HL-60 (cell line): ENCODE results near the gene KRTAP19-4.

ENCODE experiments used
- CTCF ChIP-seq: IDR thresholded peaks from one replicate; pipeline ENCODE4 v1.5.1; 2011; ENCODE audit warnings: low read length, control low read depth, inconsistent platforms; ENCODE audit not compliant: insufficient read depth
- GABPA ChIP-seq: IDR thresholded peaks from 2 replicates; pipeline ENCODE4 v1.6.1; 2012; ENCODE audit warnings: low read depth
- POLR2AphosphoS5 ChIP-seq: IDR thresholded peaks from 2 replicates; pipeline ENCODE4 v1.6.1; 2012; ENCODE audit warnings: low read depth
- SPI1 ChIP-seq: IDR thresholded peaks from 2 replicates; pipeline ENCODE4 v1.6.1; 2012; ENCODE audit warnings: low read depth, mild to moderate bottlenecking, borderline replicate concordance
- TF ChIP-seq, protein P1 (sequence below): IDR thresholded peaks from 2 replicates; pipeline ENCODE4 v1.6.1; 2012; ENCODE audit warnings: low read depth; ENCODE audit not compliant: insufficient replicate concordance

DNA sequence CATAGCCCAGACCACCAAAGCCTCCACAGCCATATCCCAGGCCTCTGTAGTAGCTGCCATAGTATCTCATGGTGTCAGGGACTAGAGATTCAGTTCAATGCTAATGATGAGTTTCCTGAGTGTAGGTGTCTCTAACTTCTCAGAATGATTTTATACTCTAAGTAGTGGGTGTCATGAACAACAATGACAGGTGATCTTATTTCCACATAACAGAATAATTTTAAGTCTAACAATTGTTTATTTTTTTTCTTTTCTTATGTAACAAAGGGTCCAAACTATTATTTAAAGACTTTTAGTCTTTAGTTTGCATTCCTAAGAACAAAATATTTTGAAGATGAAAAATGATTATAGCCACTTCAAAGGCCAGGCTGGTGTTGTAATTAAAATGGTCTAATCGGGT is 44.8 kb upstream of the KRTAP19-4 start, which contains the start of gene KRTAP19-6:
- TF ChIP-seq CTCF (no peak), POLR2AphosphoS5 (no peak), GABPA (no peak), SPI1 (no peak)
- TF ChIP-seq, protein P1, sequence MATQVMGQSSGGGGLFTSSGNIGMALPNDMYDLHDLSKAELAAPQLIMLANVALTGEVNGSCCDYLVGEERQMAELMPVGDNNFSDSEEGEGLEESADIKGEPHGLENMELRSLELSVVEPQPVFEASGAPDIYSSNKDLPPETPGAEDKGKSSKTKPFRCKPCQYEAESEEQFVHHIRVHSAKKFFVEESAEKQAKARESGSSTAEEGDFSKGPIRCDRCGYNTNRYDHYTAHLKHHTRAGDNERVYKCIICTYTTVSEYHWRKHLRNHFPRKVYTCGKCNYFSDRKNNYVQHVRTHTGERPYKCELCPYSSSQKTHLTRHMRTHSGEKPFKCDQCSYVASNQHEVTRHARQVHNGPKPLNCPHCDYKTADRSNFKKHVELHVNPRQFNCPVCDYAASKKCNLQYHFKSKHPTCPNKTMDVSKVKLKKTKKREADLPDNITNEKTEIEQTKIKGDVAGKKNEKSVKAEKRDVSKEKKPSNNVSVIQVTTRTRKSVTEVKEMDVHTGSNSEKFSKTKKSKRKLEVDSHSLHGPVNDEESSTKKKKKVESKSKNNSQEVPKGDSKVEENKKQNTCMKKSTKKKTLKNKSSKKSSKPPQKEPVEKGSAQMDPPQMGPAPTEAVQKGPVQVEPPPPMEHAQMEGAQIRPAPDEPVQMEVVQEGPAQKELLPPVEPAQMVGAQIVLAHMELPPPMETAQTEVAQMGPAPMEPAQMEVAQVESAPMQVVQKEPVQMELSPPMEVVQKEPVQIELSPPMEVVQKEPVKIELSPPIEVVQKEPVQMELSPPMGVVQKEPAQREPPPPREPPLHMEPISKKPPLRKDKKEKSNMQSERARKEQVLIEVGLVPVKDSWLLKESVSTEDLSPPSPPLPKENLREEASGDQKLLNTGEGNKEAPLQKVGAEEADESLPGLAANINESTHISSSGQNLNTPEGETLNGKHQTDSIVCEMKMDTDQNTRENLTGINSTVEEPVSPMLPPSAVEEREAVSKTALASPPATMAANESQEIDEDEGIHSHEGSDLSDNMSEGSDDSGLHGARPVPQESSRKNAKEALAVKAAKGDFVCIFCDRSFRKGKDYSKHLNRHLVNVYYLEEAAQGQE, result no peak
